H9 (cell line): Measurements from ENCODE around the gene SMCHD1. TPM values are rescaled to one million over a fixed set of nuclear protein-coding genes. Genes with fewer than 3 reads are reported as not detected.
"Not testable (repeated sequence)": the region's sequence is repeated elsewhere in the genome, so short reads cannot be mapped to it uniquely, and the experiment has no call there.

Source experiments
- DNase-seq: peaks from one replicate; pipeline ENCODE4 v3.0.0-alpha.2; 2017
- H2AFZ ChIP-seq: one replicate; pipeline ENCODE4 v1.6.1; 2013; ENCODE audit warnings: mild to moderate bottlenecking, low read length, control low read depth, moderate library complexity
- H2AK5ac ChIP-seq: 2 replicates; pipeline ENCODE4 v1.6.1; 2013; ENCODE audit warnings: low read length, control low read depth, mixed read lengths; ENCODE audit not compliant: insufficient read length
- H2BK120ac ChIP-seq: one replicate; pipeline ENCODE4 v1.6.1; 2013; ENCODE audit warnings: low read depth, mild to moderate bottlenecking, low read length, control low read depth, inconsistent platforms; ENCODE audit not compliant: poor library complexity, severe bottlenecking
- H2BK12ac ChIP-seq: 2 replicates; pipeline ENCODE4 v1.6.1; 2013; ENCODE audit warnings: low read length, control low read depth, mixed read lengths, low read depth; ENCODE audit not compliant: insufficient read length
- H2BK15ac ChIP-seq: 2 replicates; pipeline ENCODE4 v1.6.1; 2013; ENCODE audit warnings: low read depth, low read length, control low read depth
- H2BK20ac ChIP-seq: one replicate; pipeline ENCODE4 v1.6.1; 2013; ENCODE audit warnings: low read depth, mild to moderate bottlenecking, low read length, control low read depth, inconsistent platforms; ENCODE audit not compliant: poor library complexity, severe bottlenecking
- H2BK5ac ChIP-seq: 2 replicates; pipeline ENCODE4 v1.6.1; 2013; ENCODE audit warnings: low read length, control low read depth, mixed read lengths; ENCODE audit not compliant: insufficient read length
- H3K14ac ChIP-seq: 2 replicates; pipeline ENCODE4 v1.6.1; 2013; ENCODE audit warnings: low read length, control low read depth; ENCODE audit not compliant: insufficient read depth
- H3K18ac ChIP-seq: 2 replicates; pipeline ENCODE4 v1.6.1; 2013; ENCODE audit warnings: low read depth, mild to moderate bottlenecking, mixed read lengths, low read length, control low read depth; ENCODE audit not compliant: insufficient read length
- H3K23ac ChIP-seq: 2 replicates; pipeline ENCODE4 v1.6.1; 2013; ENCODE audit warnings: low read length, control low read depth, mixed read lengths, low read depth; ENCODE audit not compliant: insufficient read length
- H3K23me2 ChIP-seq: 2 replicates; pipeline ENCODE4 v1.6.1; 2013; ENCODE audit warnings: low read depth, mild to moderate bottlenecking, mixed read lengths, low read length, control low read depth; ENCODE audit not compliant: insufficient read length, poor library complexity, severe bottlenecking
- H3K27ac ChIP-seq: 2 replicates; pipeline ENCODE4 v1.5.1; 2013; ENCODE audit warnings: low read length, control low read depth, mixed read lengths, low read depth; ENCODE audit not compliant: insufficient read length
- H3K27me3 ChIP-seq: 2 replicates; pipeline ENCODE4 v1.6.1; 2013; ENCODE audit warnings: low read length, control low read depth, inconsistent platforms; ENCODE audit not compliant: insufficient read depth
- H3K4ac ChIP-seq: 2 replicates; pipeline ENCODE4 v1.6.1; 2013; ENCODE audit warnings: low read depth, mild to moderate bottlenecking, control low read depth, inconsistent platforms, low read length, moderate library complexity
- H3K4me1 ChIP-seq: 2 replicates; pipeline ENCODE4 v1.6.1; 2013; ENCODE audit warnings: low read length, control low read depth, inconsistent platforms; ENCODE audit not compliant: insufficient read depth
- H3K4me2 ChIP-seq: 2 replicates; pipeline ENCODE4 v1.6.1; 2013; ENCODE audit warnings: low read length, control low read depth, mixed read lengths; ENCODE audit not compliant: insufficient read length, insufficient read depth
- H3K56ac ChIP-seq: 2 replicates; pipeline ENCODE4 v1.6.1; 2013; ENCODE audit warnings: low read depth, mild to moderate bottlenecking, mixed read lengths, low read length, control low read depth; ENCODE audit not compliant: insufficient read length
- H3K79me1 ChIP-seq: 2 replicates; pipeline ENCODE4 v1.6.1; 2013; ENCODE audit warnings: low read depth, mild to moderate bottlenecking, moderate library complexity, low read length, control low read depth, inconsistent platforms; ENCODE audit not compliant: insufficient read depth, poor library complexity, severe bottlenecking
- H3K79me2 ChIP-seq: 2 replicates; pipeline ENCODE4 v1.6.1; 2013; ENCODE audit warnings: low read length, control low read depth, inconsistent platforms; ENCODE audit not compliant: insufficient read depth
- H3K9ac ChIP-seq: 2 replicates; pipeline ENCODE4 v1.6.1; 2013; ENCODE audit warnings: low read length, control low read depth, mixed read lengths; ENCODE audit not compliant: insufficient read length; ENCODE audit errors: extremely low read depth
- H3K9me3 ChIP-seq: one replicate; pipeline ENCODE4 v1.6.1; 2013; ENCODE audit warnings: low read depth, low read length, inconsistent platforms; ENCODE audit not compliant: control insufficient read depth
- H3T11ph ChIP-seq: one replicate; pipeline ENCODE4 v1.6.1; 2013; ENCODE audit warnings: mild to moderate bottlenecking, low read length, control low read depth, inconsistent platforms
- H4K20me1 ChIP-seq: one replicate; pipeline ENCODE4 v1.6.1; 2013; ENCODE audit not compliant: control insufficient read depth, insufficient read length, insufficient read depth
- H4K5ac ChIP-seq: 2 replicates; pipeline ENCODE4 v1.6.1; 2013; ENCODE audit warnings: low read depth, mild to moderate bottlenecking, mixed read lengths, low read length, control low read depth; ENCODE audit not compliant: insufficient read length
- H4K8ac ChIP-seq: replicated peaks from 2 replicates; pipeline ENCODE4 v1.6.1; 2013; ENCODE audit warnings: low read length, control low read depth, mixed read lengths, low read depth; ENCODE audit not compliant: insufficient read length
- H4K91ac ChIP-seq: 2 replicates; pipeline ENCODE4 v1.6.1; 2013; ENCODE audit warnings: low read depth, mild to moderate bottlenecking, moderate library complexity, mixed read lengths, low read length, control low read depth; ENCODE audit not compliant: insufficient read length
- H3K27ac Mint-ChIP-seq, 3 experiments: 2 replicates in 2 of 3; 3 replicates in 1 of 3; pipeline ENCODE4 v1.8.0; 2020 to 2021; ENCODE audit warnings: mixed read lengths in 3 of 3, mild to moderate bottlenecking in 1 of 3, moderate library complexity in 1 of 3
- H3K27me3 Mint-ChIP-seq: 2 replicates; pipeline ENCODE4 v1.8.0; 2021; ENCODE audit warnings: low read depth, mild to moderate bottlenecking, moderate library complexity, mixed read lengths
- H3K36me3 Mint-ChIP-seq, 3 experiments: 2 replicates in 2 of 3; 3 replicates in 1 of 3; pipeline ENCODE4 v1.8.0; 2020 to 2021; ENCODE audit warnings: low read depth in 3 of 3, mixed read lengths in 3 of 3; ENCODE audit not compliant: insufficient read depth in 1 of 3
- H3K4me1 Mint-ChIP-seq, 2 experiments: 2 replicates each; pipeline ENCODE4 v1.8.0; 2020; ENCODE audit warnings: mixed read lengths in 2 of 2
- H3K4me3 Mint-ChIP-seq, 2 experiments: 2 replicates in 1 of 2; 3 replicates in 1 of 2; pipeline ENCODE4 v1.8.0; 2020 to 2021; ENCODE audit warnings: mild to moderate bottlenecking in 2 of 2, mixed read lengths in 2 of 2, moderate library complexity in 1 of 2
- H3K9me3 Mint-ChIP-seq, 2 experiments: 2 replicates in 1 of 2; 3 replicates in 1 of 2; pipeline ENCODE4 v1.8.0; 2020; ENCODE audit warnings: mild to moderate bottlenecking in 2 of 2, mixed read lengths in 2 of 2, moderate library complexity in 1 of 2
- WGBS: extraction: QIAGEN DNeasy Blood & Tissue Kit; methylation state at CpG from one replicate; pipeline ENCODE4 v1.1.7; 2013; ENCODE audit warnings: missing lambda C conversion rate, low lambda C conversion rate, mixed read lengths; ENCODE audit not compliant: insufficient read length; ENCODE audit errors: extremely low coverage; 5-methylcytosine and 5-hydroxymethylcytosine counted together
- total RNA-seq: library from RNA; stranded (reverse); gene quantifications from 2 replicates; pipeline ENCODE4 v1.2.1, GENCODE V29; 2021
- TF ChIP-seq, protein P1 (sequence below): fragments of 200-600 bp; sonication (generic); conservative IDR thresholded peaks from 3 replicates; pipeline ENCODE4 v1.8.0; 2021; ENCODE audit warnings: antibody characterized with exemption, mild to moderate bottlenecking

Gene SMCHD1
- total RNA-seq, 1 experiment from 2014 or later: 53.5 TPM

DNA sequence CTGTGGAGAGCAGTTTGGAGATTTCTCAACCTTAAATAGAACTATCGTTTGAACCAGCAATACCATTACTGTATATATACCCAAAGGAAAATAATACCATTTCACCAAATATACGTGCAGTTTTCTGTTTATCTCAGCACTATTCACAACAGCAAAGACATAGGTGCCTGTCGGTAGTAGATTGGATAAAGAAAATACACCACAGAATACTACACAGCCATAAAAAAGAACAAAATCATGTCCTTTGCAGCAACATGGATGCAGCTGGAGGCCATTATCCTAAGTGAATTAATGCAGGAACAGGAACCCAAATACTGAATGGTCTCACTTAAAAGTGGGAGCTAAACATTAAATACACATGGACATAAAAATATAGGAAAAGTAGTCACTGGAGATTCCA is 81.3 kb downstream of the SMCHD1 start:
- peaks cover 19 to 69% (median 68%) of the 10 kb centered on the region in 3 experiments; a peak in 6 of 7 replicates for H3K36me3 Mint-ChIP-seq
- WGBS: no CpG with 5 or more reads among the region's 3 CpGs

DNA sequence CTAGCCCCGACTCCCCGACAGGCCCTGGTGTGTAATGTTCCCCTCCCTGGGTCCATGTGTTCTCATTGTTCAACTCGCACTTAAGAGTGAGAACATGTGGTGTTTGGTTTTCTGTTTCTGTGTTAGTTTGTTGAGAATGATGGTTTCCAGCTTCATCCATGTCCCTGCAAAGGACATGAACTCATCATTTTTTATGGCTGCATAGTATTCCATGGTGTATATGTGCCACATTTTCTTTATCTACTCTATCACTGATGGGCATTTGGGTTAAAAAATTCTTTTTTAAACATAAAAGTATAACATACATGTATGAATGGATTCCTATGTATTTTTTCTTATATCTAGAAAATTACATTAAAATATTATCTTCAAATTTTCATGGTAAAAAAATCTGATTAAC is 84.6 kb downstream of the SMCHD1 start:
- not testable (repeated sequence) for H2BK20ac ChIP-seq, H2BK12ac ChIP-seq, H3K79me1 ChIP-seq, H3K18ac ChIP-seq, H3K27ac Mint-ChIP-seq, H3K23ac ChIP-seq, H3K27me3 Mint-ChIP-seq, H3K14ac ChIP-seq, H2BK15ac ChIP-seq, H3K4me2 ChIP-seq, H3K9me3 Mint-ChIP-seq, H3K27me3 ChIP-seq, H3K56ac ChIP-seq, H4K20me1 ChIP-seq, H2BK5ac ChIP-seq, H4K8ac ChIP-seq, H4K5ac ChIP-seq, H2BK120ac ChIP-seq, H2AK5ac ChIP-seq, H4K91ac ChIP-seq, H3K4me3 Mint-ChIP-seq, H3K9ac ChIP-seq, H2AFZ ChIP-seq, H3K4me1 Mint-ChIP-seq, H3K23me2 ChIP-seq, H3K4ac ChIP-seq, H3K79me2 ChIP-seq, H3K4me1 ChIP-seq, H3T11ph ChIP-seq, H3K27ac ChIP-seq, H3K9me3 ChIP-seq, DNase-seq
- WGBS: no CpG with 5 or more reads among the region's 3 CpGs
- H3K36me3 Mint-ChIP-seq: peaks cover 14 to 66% (median 58%) of the 10 kb centered on the region in 3 experiments; a peak in 6 of 7 replicates

More for the DNA sequence above, 81.3 kb downstream of the SMCHD1 start:
- no peak overlapping the region for H4K5ac ChIP-seq
- TF ChIP-seq, protein P1, sequence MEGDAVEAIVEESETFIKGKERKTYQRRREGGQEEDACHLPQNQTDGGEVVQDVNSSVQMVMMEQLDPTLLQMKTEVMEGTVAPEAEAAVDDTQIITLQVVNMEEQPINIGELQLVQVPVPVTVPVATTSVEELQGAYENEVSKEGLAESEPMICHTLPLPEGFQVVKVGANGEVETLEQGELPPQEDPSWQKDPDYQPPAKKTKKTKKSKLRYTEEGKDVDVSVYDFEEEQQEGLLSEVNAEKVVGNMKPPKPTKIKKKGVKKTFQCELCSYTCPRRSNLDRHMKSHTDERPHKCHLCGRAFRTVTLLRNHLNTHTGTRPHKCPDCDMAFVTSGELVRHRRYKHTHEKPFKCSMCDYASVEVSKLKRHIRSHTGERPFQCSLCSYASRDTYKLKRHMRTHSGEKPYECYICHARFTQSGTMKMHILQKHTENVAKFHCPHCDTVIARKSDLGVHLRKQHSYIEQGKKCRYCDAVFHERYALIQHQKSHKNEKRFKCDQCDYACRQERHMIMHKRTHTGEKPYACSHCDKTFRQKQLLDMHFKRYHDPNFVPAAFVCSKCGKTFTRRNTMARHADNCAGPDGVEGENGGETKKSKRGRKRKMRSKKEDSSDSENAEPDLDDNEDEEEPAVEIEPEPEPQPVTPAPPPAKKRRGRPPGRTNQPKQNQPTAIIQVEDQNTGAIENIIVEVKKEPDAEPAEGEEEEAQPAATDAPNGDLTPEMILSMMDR: no peak
- no peak overlapping the region for H2AK5ac ChIP-seq
- H2BK15ac ChIP-seq: no peak overlapping the region
- no peaks in the 10 kb centered on the region for H3K9me3 ChIP-seq
- no peak overlapping the region for H3K27ac ChIP-seq
- no peak overlapping the region for H3K4ac ChIP-seq
- H3K27ac Mint-ChIP-seq: no peak overlapping the region
- no peak overlapping the region for H3K23ac ChIP-seq
- H3K9ac ChIP-seq: no peak overlapping the region
- H2BK12ac ChIP-seq: no peak overlapping the region
- no peaks in the 10 kb centered on the region for H3K79me2 ChIP-seq
- H2BK5ac ChIP-seq: no peak overlapping the region
- H3K27me3 ChIP-seq: no peaks in the 10 kb centered on the region
- no peaks in the 10 kb centered on the region for H3K79me1 ChIP-seq
- H3K4me2 ChIP-seq: no peak overlapping the region
- H3K4me3 Mint-ChIP-seq: no peak overlapping the region
- DNase-seq: no peak
- no peak overlapping the region for H3K56ac ChIP-seq
- H2AFZ ChIP-seq: no peak overlapping the region
- no peaks in the 10 kb centered on the region for H3K4me1 ChIP-seq
- H2BK20ac ChIP-seq: no peak overlapping the region
- no peak overlapping the region for H4K91ac ChIP-seq
- H3K27me3 Mint-ChIP-seq: no peaks in the 10 kb centered on the region
- no peak overlapping the region for H3T11ph ChIP-seq
- no peak overlapping the region for H3K14ac ChIP-seq
- no peak overlapping the region for H4K8ac ChIP-seq
- H3K4me1 Mint-ChIP-seq: no peaks in the 10 kb centered on the region
- H3K9me3 Mint-ChIP-seq: no peaks in the 10 kb centered on the region; a peak in 1 of 5 replicates
- H3K18ac ChIP-seq: no peak overlapping the region
- no peak overlapping the region for H2BK120ac ChIP-seq
- H3K23me2 ChIP-seq: no peaks in the 10 kb centered on the region
- no peaks in the 10 kb centered on the region for H4K20me1 ChIP-seq
